CD4-positive, alpha-beta T cell treated with Interleukin-10 for 1 hour (primary cell): Measurements from ENCODE around the gene PPP6R3.
"Not testable (repeated sequence)": the region's sequence is repeated elsewhere in the genome, so short reads cannot be mapped to it uniquely, and the experiment has no call there.

Source experiments
- DNase-seq: peaks from one replicate; pipeline ENCODE4 v3.0.0-alpha.2; 2020

Gene PPP6R3

GRCh38 chr11:68436985-68437926 lies 23.3 kb upstream of the PPP6R3 start:
- DNase-seq: no peak

- DNase-seq: no peak
Observed at GRCh38 chr11:68437927-68438657, 22.5 kb upstream of the PPP6R3 start.

DNA sequence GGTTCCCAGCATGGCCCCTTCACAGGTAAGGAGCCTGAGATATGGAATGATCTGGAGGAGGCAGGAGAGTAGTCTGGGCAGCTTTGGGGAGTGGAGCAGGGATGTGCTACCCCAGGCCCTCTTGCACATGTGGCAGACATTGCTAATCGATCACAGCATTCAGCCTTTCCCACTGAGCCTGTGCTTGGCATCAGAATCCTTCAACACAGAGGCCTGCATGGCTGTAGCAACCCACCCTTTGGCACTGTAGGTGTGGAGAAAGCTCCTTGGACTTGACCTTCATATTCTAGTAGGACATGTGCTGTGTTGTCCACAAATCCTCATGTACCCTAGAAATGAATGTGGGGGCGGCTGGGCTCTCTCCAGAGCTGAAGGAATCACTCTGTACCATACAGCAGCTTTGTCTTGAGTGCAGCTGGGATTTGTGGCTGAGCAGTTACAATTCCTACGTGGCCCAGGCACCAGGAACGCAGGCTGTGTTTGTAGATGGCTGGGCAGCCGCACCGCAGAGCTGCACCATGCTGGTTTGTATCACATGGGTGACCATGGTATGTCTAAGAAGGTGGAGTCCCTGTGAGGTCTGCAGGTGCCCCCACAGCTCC lies 21.8 kb upstream of the PPP6R3 start:
- DNase-seq: no peak

DNA sequence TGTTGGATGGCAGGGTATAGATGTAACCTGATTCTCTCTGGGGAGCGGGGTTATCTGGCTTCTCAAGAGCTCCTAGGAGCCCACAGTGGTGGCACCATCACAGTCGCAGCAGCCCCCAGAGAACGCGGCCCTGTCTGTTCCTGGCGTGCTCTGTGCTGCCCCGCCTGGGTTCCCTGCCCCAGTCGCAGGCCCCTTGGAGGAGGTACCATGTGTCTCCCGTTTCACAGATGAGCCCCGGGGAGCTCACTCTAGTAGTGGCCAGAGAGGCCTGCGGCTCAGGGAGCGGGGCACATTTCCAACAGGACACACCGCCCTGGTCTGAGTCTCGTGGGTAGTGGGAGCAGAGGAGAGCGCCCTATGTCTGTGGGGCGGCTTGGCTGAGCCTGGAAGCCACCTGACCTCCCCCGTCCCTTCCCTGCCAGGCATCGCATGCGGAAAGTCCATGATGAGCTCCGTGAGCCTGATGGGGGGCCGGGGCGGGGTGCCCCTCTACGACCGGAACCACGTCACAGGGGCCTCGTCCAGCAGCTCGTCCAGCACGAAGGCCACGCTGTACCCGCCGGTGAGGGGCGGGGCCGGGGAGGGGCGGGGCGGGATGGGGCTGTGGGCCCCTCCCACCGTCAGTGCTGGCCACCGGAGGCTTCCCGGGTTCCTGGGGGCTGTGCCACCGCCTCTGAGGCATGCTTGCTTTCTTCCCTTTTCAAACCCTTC lies 21.0 kb upstream of the PPP6R3 start:
- no peak for DNase-seq

DNA sequence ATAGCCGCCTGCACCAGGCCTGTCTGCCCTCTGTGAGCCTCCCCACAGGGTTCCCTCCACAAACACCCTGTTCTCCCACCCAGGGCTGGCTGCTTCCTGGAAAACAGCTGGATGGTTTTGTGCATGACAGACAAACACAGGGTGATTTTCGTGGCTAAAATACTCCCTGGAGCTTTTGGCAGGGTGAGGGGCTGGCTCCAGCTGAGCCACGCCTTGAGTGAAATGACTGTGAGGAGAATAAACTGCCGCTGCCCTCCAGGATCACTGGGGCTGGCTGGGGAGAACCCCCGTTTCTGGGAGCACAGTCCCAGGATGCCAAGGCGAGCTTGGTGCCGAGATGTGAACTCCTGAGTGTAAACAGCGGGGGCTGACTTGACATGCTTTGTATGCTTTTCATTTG lies 20.3 kb upstream of the PPP6R3 start:
- no peak for DNase-seq

- DNase-seq: no peak
Observed at GRCh38 chr11:68441466-68442230, 18.9 kb upstream of the PPP6R3 start.

- DNase-seq: no peak
Observed at GRCh38 chr11:68442433-68442832, 18.1 kb upstream of the PPP6R3 start.

DNA sequence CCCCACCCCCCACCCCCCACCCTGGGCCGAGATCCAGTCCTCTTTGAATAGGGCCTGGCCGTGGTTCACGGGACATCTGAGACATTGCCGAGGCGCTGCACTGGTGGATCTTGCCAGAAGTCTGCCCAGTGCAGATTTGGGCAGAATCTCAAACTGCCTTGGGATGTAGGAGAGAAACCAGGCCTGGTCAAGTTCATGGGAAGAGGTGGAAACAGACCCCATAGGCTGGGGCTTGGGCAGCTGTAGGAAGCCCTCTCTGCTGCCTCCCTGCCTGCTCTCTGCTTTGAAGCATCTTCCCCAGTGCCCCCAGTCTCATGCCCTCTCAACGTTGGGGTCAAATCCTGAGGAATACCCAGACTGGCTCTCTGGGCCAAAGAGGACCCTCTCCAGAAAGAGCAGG lies 16.0 kb upstream of the PPP6R3 start:
- no peak for DNase-seq

DNA sequence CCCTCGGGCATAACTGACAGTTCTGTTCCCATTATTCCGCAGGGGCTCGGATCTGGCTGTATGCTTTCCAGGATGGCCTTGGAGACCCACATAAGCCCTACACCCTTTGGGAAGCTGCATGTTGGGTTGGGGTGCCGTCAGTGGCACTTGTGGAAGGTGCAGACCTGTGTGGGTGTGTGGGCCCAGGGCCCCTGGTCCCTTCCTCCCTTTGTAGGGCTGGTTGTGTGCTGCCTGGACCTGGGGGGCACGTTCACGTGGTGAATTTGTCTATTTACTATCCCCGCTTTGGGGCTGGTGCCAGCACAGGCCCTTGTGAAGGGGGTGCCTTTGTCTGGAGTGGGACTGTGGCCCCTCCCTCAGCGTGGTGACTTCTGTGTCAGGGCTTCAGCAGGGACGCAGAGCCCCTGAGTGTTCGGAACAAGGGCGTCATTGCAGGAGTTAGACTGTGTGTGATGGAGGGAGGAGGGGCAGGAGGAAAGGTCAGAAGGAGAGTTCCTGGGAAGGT lies 15.0 kb upstream of the PPP6R3 start:
- no peak for DNase-seq

DNA sequence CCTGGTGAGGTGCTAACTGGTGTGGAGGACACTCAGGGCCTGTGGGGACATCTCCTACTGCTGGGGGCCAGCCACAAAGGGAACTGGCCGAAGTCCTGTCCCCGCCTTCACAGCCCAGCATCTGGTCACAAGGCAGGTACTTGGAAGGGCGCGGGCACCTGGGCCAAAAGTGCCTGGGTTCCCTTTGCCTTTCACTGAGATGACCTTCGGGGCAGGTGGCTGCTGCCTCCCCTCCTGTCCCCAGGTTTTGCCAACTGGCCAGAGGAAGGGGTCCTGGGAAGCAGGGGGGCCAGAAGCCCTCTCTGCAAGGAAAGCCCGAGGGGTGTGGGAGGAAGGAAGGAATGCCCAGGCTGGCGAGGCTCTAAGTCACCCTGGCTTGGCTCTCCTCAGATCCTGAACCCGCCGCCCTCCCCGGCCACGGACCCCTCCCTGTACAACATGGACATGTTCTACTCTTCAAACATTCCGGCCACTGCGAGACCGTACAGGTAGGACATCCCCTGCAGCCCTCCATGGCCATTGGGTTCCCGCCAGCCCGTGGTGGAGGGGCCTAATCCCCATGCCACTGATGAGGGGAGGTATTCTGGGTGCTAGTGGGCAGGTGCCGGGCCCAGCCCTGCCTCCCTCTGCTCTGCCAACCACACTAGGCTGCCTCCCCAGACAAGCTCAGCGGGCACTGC lies 14.4 kb upstream of the PPP6R3 start:
- no peak for DNase-seq

- DNase-seq: peak; percentile 81
Observed at GRCh38 chr11:68447015-68447801, 13.3 kb upstream of the PPP6R3 start.

DNA sequence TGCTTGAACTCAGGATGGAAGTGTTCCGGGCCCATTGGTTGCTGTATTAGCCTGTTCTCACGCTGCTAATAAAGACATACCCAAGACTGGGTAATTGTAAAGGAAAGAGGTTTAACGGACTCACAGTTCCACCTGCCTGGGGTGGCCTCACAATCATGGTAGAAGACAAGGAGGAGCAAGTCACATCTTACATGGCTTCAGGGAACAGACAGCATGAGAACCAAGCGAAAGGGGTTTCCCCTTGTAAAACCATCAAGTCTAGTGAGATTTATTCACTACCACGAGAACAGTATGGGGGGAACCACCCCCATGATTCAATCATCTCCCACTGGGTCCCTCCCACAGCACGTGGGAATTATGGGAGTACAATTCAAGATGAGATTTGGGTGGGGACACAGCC lies 12.6 kb upstream of the PPP6R3 start:
- not testable (repeated sequence) for DNase-seq

GRCh38 chr11:68448604-68449011 lies 11.9 kb upstream of the PPP6R3 start:
- DNase-seq: no peak

- no peak for DNase-seq
Observed at GRCh38 chr11:68449951-68450350, 10.6 kb upstream of the PPP6R3 start.

DNA sequence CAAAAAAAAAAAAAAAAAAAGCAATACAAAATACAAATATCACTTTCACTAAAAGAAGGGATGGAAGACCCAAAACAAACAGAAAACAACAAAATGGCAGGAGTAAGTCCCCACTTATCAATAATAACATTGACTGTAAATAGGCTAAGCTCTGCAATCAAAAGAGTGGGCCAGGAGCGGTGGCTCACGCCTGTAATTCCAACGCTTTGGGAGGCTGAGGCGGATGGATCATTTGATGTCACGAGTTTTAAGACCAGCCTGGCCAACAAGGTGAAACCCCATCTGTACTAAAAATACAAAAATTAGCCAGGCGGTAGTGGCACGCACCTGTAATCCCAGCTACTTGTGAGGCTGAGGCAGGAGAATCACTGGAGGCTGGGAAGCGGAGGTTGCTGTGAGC lies 9.8 kb upstream of the PPP6R3 start:
- no peak for DNase-seq

DNA sequence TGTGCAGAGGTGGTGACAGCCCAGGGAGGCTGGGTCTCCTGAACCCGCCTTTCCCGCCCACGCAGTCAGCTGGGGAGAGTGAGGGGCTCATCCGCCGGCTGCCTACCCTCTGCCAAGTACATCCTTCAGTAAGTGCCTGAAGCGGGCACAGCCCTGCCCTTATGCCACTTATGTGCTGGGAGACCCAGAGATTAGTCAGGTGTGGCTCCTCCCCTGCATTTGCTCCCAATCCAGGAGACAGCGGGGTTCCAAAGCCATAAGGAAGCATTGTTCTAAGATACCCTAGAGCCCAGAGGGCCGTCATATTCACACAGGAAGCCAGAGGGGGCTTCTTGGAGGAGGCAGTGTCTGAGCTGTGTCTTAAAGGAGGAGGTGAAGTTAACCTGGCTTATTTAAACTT lies 5.8 kb upstream of the PPP6R3 start:
- DNase-seq: no peak

DNA sequence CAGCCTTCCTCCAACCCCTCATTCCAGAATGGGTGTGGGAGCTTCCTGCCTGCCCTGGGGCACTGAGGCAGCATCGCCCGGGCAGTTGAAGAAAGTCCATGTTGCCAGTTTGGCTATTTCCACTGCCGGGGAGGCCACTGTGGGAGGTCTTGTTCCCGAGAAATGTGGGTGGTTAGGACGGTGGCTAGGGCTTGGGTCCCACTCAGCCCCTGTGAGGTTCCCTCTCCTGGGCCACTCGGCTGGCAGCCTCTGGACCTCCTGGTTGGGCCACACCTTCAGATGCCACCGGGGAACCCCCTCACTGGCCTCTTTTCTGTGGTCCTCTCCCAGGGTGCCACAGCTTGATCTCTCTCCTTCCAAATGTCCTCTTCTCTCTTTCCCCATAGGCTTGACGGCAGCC lies 5.1 kb upstream of the PPP6R3 start:
- DNase-seq: no peak

DNA sequence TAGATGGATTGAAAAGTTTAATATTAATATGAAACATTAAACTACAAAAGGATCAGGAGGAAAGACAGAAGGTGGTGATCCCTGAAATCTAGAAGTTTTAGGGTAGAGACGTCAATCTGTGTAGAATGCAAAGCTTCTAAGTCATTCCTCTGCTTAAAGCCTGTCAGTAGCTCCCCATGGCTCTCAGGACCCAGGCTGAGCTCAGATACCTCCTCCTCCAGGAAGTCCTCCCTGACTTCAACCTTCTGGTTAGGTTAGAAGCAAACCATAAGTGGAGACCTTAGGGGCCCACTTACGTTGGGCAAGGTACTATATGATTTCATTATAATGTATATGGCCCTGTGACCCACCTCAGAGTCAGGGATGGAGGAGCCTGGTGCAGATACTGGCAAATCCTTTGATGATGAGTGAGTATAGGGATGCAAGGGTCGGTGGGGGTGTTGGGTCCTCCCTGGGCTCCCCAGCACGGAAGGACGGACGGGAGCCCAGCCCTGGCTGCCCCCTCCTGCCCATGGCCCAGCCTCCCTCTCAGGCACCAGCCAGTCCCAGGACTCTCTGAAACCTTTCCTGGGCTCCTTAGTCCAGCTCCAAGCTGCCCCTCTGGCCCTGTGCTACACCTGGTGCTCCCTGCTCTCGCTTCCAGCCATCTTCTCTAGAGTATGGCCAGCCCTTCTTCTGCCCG lies 3.2 kb upstream of the PPP6R3 start:
- no peak for DNase-seq

GRCh38 chr11:68457898-68458249 lies 2.7 kb upstream of the PPP6R3 start:
- no peak for DNase-seq

GRCh38 chr11:68458340-68458739 lies 2.2 kb upstream of the PPP6R3 start:
- not testable (repeated sequence) for DNase-seq
